Left kidney (tissue), 2 donors: ENCODE results near the gene ABCA1. TPM values are rescaled to one million over a fixed set of nuclear protein-coding genes. Genes with fewer than 3 reads are reported as not detected.
"Not testable (repeated sequence)": the region's sequence is repeated elsewhere in the genome, so short reads cannot be mapped to it uniquely, and the experiment has no call there.

Experiments used
- DNase-seq: peaks from one replicate; pipeline ENCODE4 v3.0.0-alpha.2; 2013
- polyA plus RNA-seq: library from polyadenylated mRNA; unstranded; fragments of 120-200 nt; gene quantifications from one replicate; pipeline ENCODE4 v1.2.1, GENCODE V29; 2013; ENCODE audit not compliant: insufficient read length

ABCA1 gene
- polyA plus RNA-seq, 1 donor = 12.8 TPM

GRCh38 chr9:104951487-104951886 is 23.5 kb upstream of the ABCA1 start:
- DNase-seq = no peak

GRCh38 chr9:104950838-104951237 is 22.9 kb upstream of the ABCA1 start:
- no peak for DNase-seq

GRCh38 chr9:104948277-104948676 is 20.3 kb upstream of the ABCA1 start:
- DNase-seq = no peak

- DNase-seq = no peak
Observed at GRCh38 chr9:104944871-104945270, 16.9 kb upstream of the ABCA1 start.

- DNase-seq = no peak
Observed at GRCh38 chr9:104944356-104944755, 16.4 kb upstream of the ABCA1 start.

GRCh38 chr9:104941597-104941996 is 13.6 kb upstream of the ABCA1 start:
- no peak for DNase-seq

GRCh38 chr9:104936291-104936690 is 8.3 kb upstream of the ABCA1 start:
- DNase-seq = no peak

- not testable (repeated sequence) for DNase-seq
Observed at GRCh38 chr9:104935501-104935810, 7.5 kb upstream of the ABCA1 start.

GRCh38 chr9:104934691-104935500 is 6.9 kb upstream of the ABCA1 start:
- no peak for DNase-seq

GRCh38 chr9:104933091-104933490 is 5.1 kb upstream of the ABCA1 start:
- not testable (repeated sequence) for DNase-seq

GRCh38 chr9:104931256-104931655 is 3.3 kb upstream of the ABCA1 start:
- no peak for DNase-seq

GRCh38 chr9:104927216-104927911 is 591 bp downstream of the ABCA1 start:
- peak; percentile 45 for DNase-seq

GRCh38 chr9:104923740-104924139 is 4.2 kb downstream of the ABCA1 start:
- DNase-seq = no peak

- no peak for DNase-seq
Observed at GRCh38 chr9:104923289-104923688, 4.7 kb downstream of the ABCA1 start.

- DNase-seq = not testable (repeated sequence)
Observed at GRCh38 chr9:104922748-104923147, 5.2 kb downstream of the ABCA1 start.

- DNase-seq = no peak
Observed at GRCh38 chr9:104921067-104921741, 6.8 kb downstream of the ABCA1 start.

GRCh38 chr9:104915753-104916152 is 12.2 kb downstream of the ABCA1 start:
- no peak for DNase-seq

- DNase-seq = no peak
Observed at GRCh38 chr9:104915049-104915448, 12.9 kb downstream of the ABCA1 start.

GRCh38 chr9:104914466-104914865 is 13.5 kb downstream of the ABCA1 start:
- DNase-seq = no peak

- no peak for DNase-seq
Observed at GRCh38 chr9:104912606-104913005, 15.3 kb downstream of the ABCA1 start.

- DNase-seq = no peak
Observed at GRCh38 chr9:104911032-104911607, 16.8 kb downstream of the ABCA1 start.

GRCh38 chr9:104907278-104907951 is 20.5 kb downstream of the ABCA1 start:
- DNase-seq = no peak
